BLaER1 (cell line): ENCODE results near the gene LYPD8.
"Not testable (repeated sequence)": the region's sequence is repeated elsewhere in the genome, so short reads cannot be mapped to it uniquely, and the experiment has no call there.

ENCODE experiments used
- H3K27ac ChIP-seq: shearing (Covaris generic); formaldehyde crosslinking; 2 replicates; pipeline ENCODE4 v1.8.1; 2022
- H3K27me3 ChIP-seq: shearing (Covaris generic); formaldehyde crosslinking; 2 replicates; pipeline ENCODE4 v1.8.1; 2022
- H3K36me3 ChIP-seq: shearing (Covaris generic); formaldehyde crosslinking; 2 replicates; pipeline ENCODE4 v1.8.1; 2022
- H3K4me1 ChIP-seq: shearing (Covaris generic); formaldehyde crosslinking; 2 replicates; pipeline ENCODE4 v1.8.1; 2022
- H3K4me2 ChIP-seq: shearing (Covaris generic); formaldehyde crosslinking; 2 replicates; pipeline ENCODE4 v1.8.1; 2022
- H3K4me3 ChIP-seq: shearing (Covaris generic); formaldehyde crosslinking; 2 replicates; pipeline ENCODE4 v1.8.1; 2022
- H3K9ac ChIP-seq: shearing (Covaris generic); formaldehyde crosslinking; 2 replicates; pipeline ENCODE4 v1.8.1; 2022
- H3K9me3 ChIP-seq: shearing (Covaris generic); formaldehyde crosslinking; 2 replicates; pipeline ENCODE4 v1.8.1; 2022
- H4K20me1 ChIP-seq: shearing (Covaris generic); formaldehyde crosslinking; 2 replicates; pipeline ENCODE4 v1.8.1; 2022
- Cebpa-rat ChIP-seq: shearing (Covaris generic); IDR thresholded peaks from 2 replicates; pipeline ENCODE4 v1.8.1; 2022

Gene LYPD8

DNA sequence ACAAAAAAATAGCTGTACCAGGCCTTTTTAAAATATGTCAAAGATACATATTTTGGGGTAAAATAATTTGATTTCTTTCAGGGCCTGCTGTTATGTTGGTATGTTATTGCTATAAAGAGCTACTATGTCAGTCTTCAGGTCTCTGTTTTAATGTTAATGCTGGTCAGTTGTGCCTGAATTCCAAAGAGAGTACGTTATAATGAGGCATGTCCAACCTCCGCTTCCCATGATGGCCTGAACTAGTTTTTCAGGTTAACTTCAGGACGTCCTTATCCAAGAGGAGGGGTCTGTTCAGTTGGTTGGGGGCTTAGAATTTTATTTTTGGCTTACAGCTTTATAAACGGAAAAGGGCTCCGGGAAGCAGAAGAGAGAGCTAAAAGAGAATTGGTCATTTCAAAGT, 34.9 kb upstream of the LYPD8 start:
- Histone ChIP-seq H3K36me3 (no peaks in the 10 kb centered on the region; the same call in 1 of the 2 replicates), H4K20me1 (no peaks in the 10 kb centered on the region), H3K9ac (no peak overlapping the region), H3K27ac (peak overlapping the region; percentile 91), H3K27me3 (no peaks in the 10 kb centered on the region), H3K4me2 (peak overlapping the region; percentile 91), H3K9me3 (peaks cover 18% of the 10 kb centered on the region), H3K4me1 (peaks cover 91% of the 10 kb centered on the region), H3K4me3 (no peak overlapping the region)
- TF ChIP-seq Cebpa-rat: no peak

GRCh38 chr1:248789337-248789736, 33.8 kb upstream of the LYPD8 start:
- H3K9me3 ChIP-seq, H3K36me3 ChIP-seq, H4K20me1 ChIP-seq, H3K9ac ChIP-seq, H3K4me3 ChIP-seq, H3K27me3 ChIP-seq: not testable (repeated sequence)
- H3K27ac ChIP-seq: peak overlapping the region; percentile 63; the same call in 1 of the 2 replicates
- H3K4me2 ChIP-seq: peak overlapping the region; percentile 91
- H3K4me1 ChIP-seq: peaks cover 100% of the 10 kb centered on the region

DNA sequence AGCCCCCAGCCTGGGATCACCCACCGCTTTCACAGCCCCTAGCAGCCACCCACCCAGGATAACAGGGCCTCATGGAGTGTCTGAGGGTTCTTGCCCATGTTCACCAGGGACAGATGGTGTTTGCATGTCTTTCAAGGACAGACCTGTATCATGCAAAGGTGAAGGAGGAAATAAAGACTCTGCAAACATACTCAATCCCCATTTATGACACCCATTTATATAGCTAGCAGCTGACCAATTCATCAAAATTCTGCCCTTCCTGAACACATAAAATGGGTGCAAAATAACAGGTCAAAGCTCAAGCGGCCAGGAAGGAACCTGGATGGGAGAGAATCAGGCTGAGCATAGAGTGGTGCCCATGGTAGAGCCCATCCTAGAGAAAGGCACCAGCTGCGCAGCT, 32.8 kb upstream of the LYPD8 start:
- peak overlapping the region; percentile 49; the same call in 1 of the 2 replicates for H3K4me3 ChIP-seq
- H3K9ac ChIP-seq: no peak overlapping the region; the same call in 1 of the 2 replicates
- no peaks in the 10 kb centered on the region for H3K27me3 ChIP-seq
- peak overlapping the region; percentile 63 for H3K27ac ChIP-seq
- TF ChIP-seq Cebpa-rat: no peak
- H3K9me3 ChIP-seq: peaks cover 11% of the 10 kb centered on the region; the same call in 1 of the 2 replicates
- H3K4me2 ChIP-seq: peak overlapping the region; percentile 91
- H4K20me1 ChIP-seq: no peaks in the 10 kb centered on the region
- no peaks in the 10 kb centered on the region for H3K36me3 ChIP-seq
- H3K4me1 ChIP-seq: peaks cover 100% of the 10 kb centered on the region

- Histone ChIP-seq H3K27ac (peak overlapping the region; percentile 69), H3K9ac (peak overlapping the region; percentile 7; the same call in 1 of the 2 replicates), H3K4me2 (peak overlapping the region; percentile 91), H4K20me1 (no peaks in the 10 kb centered on the region), H3K4me3 (peak overlapping the region; percentile 49), H3K36me3 (no peaks in the 10 kb centered on the region), H3K27me3 (no peaks in the 10 kb centered on the region), H3K4me1 (peaks cover 100% of the 10 kb centered on the region), H3K9me3 (peaks cover 15% of the 10 kb centered on the region; the same call in 1 of the 2 replicates)
- TF ChIP-seq Cebpa-rat: no peak
Measured at GRCh38 chr1:248787430-248787829, 31.9 kb upstream of the LYPD8 start.

- H3K4me1 ChIP-seq: peaks cover 89% of the 10 kb centered on the region
- no peak overlapping the region for H3K9ac ChIP-seq
- H3K9me3 ChIP-seq: peaks cover 27% of the 10 kb centered on the region
- H4K20me1 ChIP-seq: no peaks in the 10 kb centered on the region
- peak overlapping the region; percentile 69 for H3K27ac ChIP-seq
- H3K4me3 ChIP-seq: no peak overlapping the region
- 0 out of 2 replicates have a peak, but pooled peaks cover under 1% of the 10 kb centered on the region for H3K36me3 ChIP-seq
- TF ChIP-seq Cebpa-rat: no peak
- H3K27me3 ChIP-seq: no peaks in the 10 kb centered on the region
- H3K4me2 ChIP-seq: peak overlapping the region; percentile 91
Measured at GRCh38 chr1:248786156-248786555, 30.6 kb upstream of the LYPD8 start.

GRCh38 chr1:248783367-248783766, 27.8 kb upstream of the LYPD8 start:
- Histone ChIP-seq H3K27me3 (no peaks in the 10 kb centered on the region), H3K4me3 (no peak overlapping the region), H3K36me3 (0 out of 2 replicates have a peak, but pooled peaks cover 7% of the 10 kb centered on the region), H3K4me1 (peaks cover 61% of the 10 kb centered on the region), H3K9me3 (peaks cover 55% of the 10 kb centered on the region), H3K4me2 (peak overlapping the region; percentile 39), H3K27ac (peak overlapping the region; percentile 46; the same call in 1 of the 2 replicates), H4K20me1 (no peaks in the 10 kb centered on the region), H3K9ac (peak overlapping the region; percentile 8; the same call in 1 of the 2 replicates)
- no peak for TF ChIP-seq Cebpa-rat

GRCh38 chr1:248782416-248783141, 27.0 kb upstream of the LYPD8 start:
- Histone ChIP-seq H3K36me3 (0 out of 2 replicates have a peak, but pooled peaks cover 7% of the 10 kb centered on the region), H3K4me1 (peaks cover 53% of the 10 kb centered on the region), H3K4me2 (no peak overlapping the region), H3K4me3 (no peak overlapping the region), H4K20me1 (no peaks in the 10 kb centered on the region), H3K27ac (no peak overlapping the region), H3K9ac (no peak overlapping the region), H3K9me3 (peaks cover 60% of the 10 kb centered on the region), H3K27me3 (no peaks in the 10 kb centered on the region)
- no peak for TF ChIP-seq Cebpa-rat

- no peak overlapping the region for H3K9ac ChIP-seq
- no peak for TF ChIP-seq Cebpa-rat
- H3K4me3 ChIP-seq: no peak overlapping the region
- H3K4me2 ChIP-seq: no peak overlapping the region
- no peaks in the 10 kb centered on the region for H3K27me3 ChIP-seq
- H4K20me1 ChIP-seq: no peaks in the 10 kb centered on the region
- no peak overlapping the region for H3K27ac ChIP-seq
- H3K36me3 ChIP-seq: 0 out of 2 replicates have a peak, but pooled peaks cover 7% of the 10 kb centered on the region
- peaks cover 21% of the 10 kb centered on the region for H3K4me1 ChIP-seq
- peaks cover 71% of the 10 kb centered on the region for H3K9me3 ChIP-seq
Measured at GRCh38 chr1:248779350-248779749, 23.8 kb upstream of the LYPD8 start.

GRCh38 chr1:248778906-248779305, 23.3 kb upstream of the LYPD8 start:
- H3K27ac ChIP-seq: no peak overlapping the region
- no peaks in the 10 kb centered on the region for H3K27me3 ChIP-seq
- 0 out of 2 replicates have a peak, but pooled peaks cover 7% of the 10 kb centered on the region for H3K36me3 ChIP-seq
- no peak overlapping the region for H3K4me2 ChIP-seq
- H4K20me1 ChIP-seq: no peaks in the 10 kb centered on the region
- H3K9ac ChIP-seq: no peak overlapping the region
- H3K4me3 ChIP-seq: no peak overlapping the region
- TF ChIP-seq Cebpa-rat: no peak
- peaks cover 17% of the 10 kb centered on the region for H3K4me1 ChIP-seq
- H3K9me3 ChIP-seq: peaks cover 67% of the 10 kb centered on the region

DNA sequence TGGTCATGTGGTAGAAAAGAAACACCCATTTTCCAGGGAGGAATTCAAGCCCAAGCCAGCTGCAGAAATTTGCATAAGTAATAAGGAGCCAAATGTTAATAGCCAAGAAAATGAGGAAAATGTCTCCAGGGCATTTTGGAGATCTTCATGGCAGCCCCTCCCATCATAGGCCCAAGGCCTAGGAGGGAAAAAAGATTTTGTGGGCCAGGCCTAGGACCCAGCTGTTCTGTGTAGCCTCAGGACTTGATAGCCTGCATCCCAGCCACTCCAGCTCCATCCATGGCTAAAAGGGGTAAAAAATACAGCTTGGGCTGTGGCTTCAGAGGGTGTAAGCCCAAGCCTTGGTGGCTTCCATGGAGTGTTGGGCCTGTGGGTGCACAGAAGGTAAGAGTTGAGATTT, 21.4 kb upstream of the LYPD8 start:
- Histone ChIP-seq H3K4me1 (no peaks in the 10 kb centered on the region), H3K36me3 (0 out of 2 replicates have a peak, but pooled peaks cover 7% of the 10 kb centered on the region), H3K27ac (no peak overlapping the region), H3K4me3 (no peak overlapping the region), H4K20me1 (no peaks in the 10 kb centered on the region), H3K27me3 (no peaks in the 10 kb centered on the region), H3K9ac (no peak overlapping the region), H3K4me2 (no peak overlapping the region), H3K9me3 (peaks cover 54% of the 10 kb centered on the region)
- no peak for TF ChIP-seq Cebpa-rat
